LHCN-M2 (cell line): ENCODE results near the gene LCE1C. TPM values are rescaled to one million over a fixed set of nuclear protein-coding genes. Genes with fewer than 3 reads are reported as not detected.
A peak's percentile ranks its signal among the peaks of the same experiment; 100 is the strongest.

Experiments
- DNase-seq: peaks from one replicate; pipeline ENCODE4 v3.0.0-alpha.2; 2012; ENCODE audit warnings: low read depth
- polyA plus RNA-seq: library from polyadenylated mRNA; unstranded; fragments of >200 nt; gene quantifications from one replicate; pipeline ENCODE4 v1.2.1, GENCODE V29; 2012; ENCODE audit warnings: missing spikeins
- total RNA-seq: library from RNA; depleted of rRNA; stranded (reverse); fragments of >200 nt; gene quantifications from 2 replicates; pipeline ENCODE4 v1.2.3, GENCODE V29; 2014; rRNA removed

Gene LCE1C
- not detected in 2 replicates for total RNA-seq
- not detected for polyA plus RNA-seq

GRCh38 chr1:152806576-152806975, at the start of gene LCE1C:
Gene LCE1C (minus strand): TSS chr1:152806651. CDS start chr1:152805478, 1,173 bp downstream.
- DNase-seq: no peak

- DNase-seq: no peak
Observed at GRCh38 chr1:152855661-152856060, 49.2 kb upstream of the LCE1C start.

- no peak for DNase-seq
Observed at GRCh38 chr1:152842556-152842955, 36.1 kb upstream of the LCE1C start, which contains the start of gene LCE6A. Gene LCE6A (plus strand): TSS chr1:152842856. CDS start chr1:152843521, 665 bp downstream.

- DNase-seq: no peak
Observed at GRCh38 chr1:152836870-152837269, 30.4 kb upstream of the LCE1C start.

GRCh38 chr1:152827173-152827572, 20.7 kb upstream of the LCE1C start, which contains the start of gene LCE1A:
Gene LCE1A (plus strand): TSS chr1:152827473. CDS start chr1:152827473, 0 bp downstream.
- no peak for DNase-seq

- DNase-seq: no peak
Observed at GRCh38 chr1:152824964-152825363, 18.5 kb upstream of the LCE1C start.

- DNase-seq: no peak
Observed at GRCh38 chr1:152823294-152823693, 16.8 kb upstream of the LCE1C start.

GRCh38 chr1:152817309-152817708, 10.9 kb upstream of the LCE1C start:
- DNase-seq: no peak

GRCh38 chr1:152811671-152812070, 5.2 kb upstream of the LCE1C start, which contains the start of gene LCE1B:
Gene LCE1B (plus strand): TSS chr1:152811971. CDS start chr1:152812447, 476 bp downstream.
- DNase-seq: no peak

GRCh38 chr1:152811050-152811449, 4.6 kb upstream of the LCE1C start:
- no peak for DNase-seq

- DNase-seq: no peak
Observed at GRCh38 chr1:152801333-152801732, 5.1 kb downstream of the LCE1C start.

- no peak for DNase-seq
Observed at GRCh38 chr1:152796421-152796820, 10.0 kb downstream of the LCE1C start, which contains the start of gene LCE1D. Gene LCE1D (plus strand): TSS chr1:152796721. CDS start chr1:152797795, 1,074 bp downstream.

- no peak for DNase-seq
Observed at GRCh38 chr1:152795686-152796085, 10.8 kb downstream of the LCE1C start.

GRCh38 chr1:152786077-152786476, 20.4 kb downstream of the LCE1C start, which contains the start of gene LCE1E:
Gene LCE1E (plus strand): TSS chr1:152786257. CDS start chr1:152787300, 1,043 bp downstream.
- DNase-seq: no peak

GRCh38 chr1:152783095-152783494, 23.4 kb downstream of the LCE1C start:
- no peak for DNase-seq

- DNase-seq: peak; percentile 27
Observed at GRCh38 chr1:152777510-152778137, 28.8 kb downstream of the LCE1C start.

- no peak for DNase-seq
Observed at GRCh38 chr1:152776361-152776760, 30.1 kb downstream of the LCE1C start.

GRCh38 chr1:152774875-152775274, 31.6 kb downstream of the LCE1C start, which contains the start of gene LCE1F:
Gene LCE1F (plus strand): TSS chr1:152775140. CDS start chr1:152776372, 1,232 bp downstream.
- no peak for DNase-seq

- no peak for DNase-seq
Observed at GRCh38 chr1:152770411-152770810, 36.0 kb downstream of the LCE1C start.

- no peak for DNase-seq
Observed at GRCh38 chr1:152768847-152769533, 37.5 kb downstream of the LCE1C start.

- DNase-seq: no peak
Observed at GRCh38 chr1:152761609-152762213, 44.7 kb downstream of the LCE1C start.
